HepG2 (cell line): Measurements from ENCODE around the gene MYL6. TPM values are rescaled to one million over a fixed set of nuclear protein-coding genes. Genes with fewer than 3 reads are reported as not detected.

Experiments used
- ATAC-seq: fragments of 200-7000 bp; cut with Tn5 transposase; 3 replicates; pipeline ENCODE4 v1.9.1; 2020; ENCODE audit warnings: mild to moderate bottlenecking, moderate library complexity
- BruUV-seq: library from RNA; stranded (reverse); fragments of 400-500 nt; replicated peaks from 2 replicates; lab custom pipeline; 2021; lab: Mats Ljungman, UMichigan
- CTCF ChIA-PET: fragments of 300-600 bp; formaldehyde crosslinking; extraction: SDS; loops from one replicate; lab custom pipeline; 2021; ENCODE audit warnings: low total read pairs, inconsistent platforms, low intra/inter-chr PET ratio; lab: Yijun Ruan, JAX
- POLR2A ChIA-PET: fragments of 350-600 bp; sonication (Branson Sonifier 250); formaldehyde crosslinking; loops from one replicate; lab custom pipeline; 2020; ENCODE audit warnings: antibody characterized with exemption, inconsistent platforms; lab: Yijun Ruan, JAX
- DNase-seq: peaks from one replicate; pipeline ENCODE4 v3.0.0-alpha.2; 2015; ENCODE audit warnings: low spot score
- FAIRE-seq: peaks from 3 replicates; lab custom pipeline; 2011; peaks lifted over from hg19 to GRCh38; lab: Jason Lieb, UNC
- H2AFZ ChIP-seq: one replicate; pipeline ENCODE4 v1.6.1; 2011; ENCODE audit warnings: low read length, inconsistent platforms
- H3K27ac ChIP-seq: fragments of 300-600 bp; 3 replicates; pipeline ENCODE4 v1.8.0; 2011; ENCODE audit warnings: mixed run types, mild to moderate bottlenecking, mixed read lengths, low read length, inconsistent platforms; ENCODE audit not compliant: insufficient read depth; ENCODE audit errors: extremely low read length
- H3K27me3 ChIP-seq, 2 experiments: fragments of 200-600 bp in 1 of 2; 2 replicates in 1 of 2; 3 replicates in 1 of 2; pipeline versions ENCODE4 v1.6.0 to v1.8.0; 2011; ENCODE audit warnings: low read length in 2 of 2, mild to moderate bottlenecking in 2 of 2, moderate library complexity in 2 of 2, inconsistent platforms in 1 of 2; ENCODE audit not compliant: insufficient read depth in 2 of 2, control insufficient read depth in 1 of 2
- H3K36me3 ChIP-seq, 2 experiments: fragments of 200-600 bp in 1 of 2; replicated peaks in 1 of 2; 2 replicates in 1 of 2; 3 replicates in 1 of 2; pipeline versions ENCODE4 v1.5.1 to v1.8.0; 2011; ENCODE audit warnings: low read length in 2 of 2, inconsistent platforms in 1 of 2; ENCODE audit not compliant: insufficient read depth in 2 of 2, control insufficient read depth in 1 of 2
- H3K4me1 ChIP-seq: 2 replicates; pipeline ENCODE4 v1.5.1; 2012; ENCODE audit warnings: low read length, inconsistent platforms; ENCODE audit not compliant: insufficient read depth
- H3K4me2 ChIP-seq: 2 replicates; pipeline ENCODE4 v1.6.0; 2011; ENCODE audit warnings: low read depth, low read length, inconsistent platforms
- H3K4me3 ChIP-seq, 3 experiments: fragments of 200-600 bp in 1 of 3; sonication (generic), shearing (Covaris generic) in 1 of 3; replicated peaks in 1 of 3; 2 replicates each; pipeline ENCODE4 v1.5.1; 2011 to 2016; ENCODE audit warnings: low read length in 3 of 3, inconsistent platforms in 2 of 3, low read depth in 2 of 3, mild to moderate bottlenecking in 2 of 3, control low read depth in 1 of 3, mixed read lengths in 1 of 3; ENCODE audit not compliant: insufficient read depth in 1 of 3
- H3K79me2 ChIP-seq: one replicate; pipeline ENCODE4 v1.6.1; 2011; ENCODE audit warnings: low read length, inconsistent platforms; ENCODE audit not compliant: insufficient read depth
- H3K9ac ChIP-seq: 2 replicates; pipeline ENCODE4 v1.6.0; 2011; ENCODE audit warnings: mild to moderate bottlenecking, low read depth, low read length, inconsistent platforms; ENCODE audit not compliant: insufficient read depth
- H3K9me3 ChIP-seq: 2 replicates; pipeline ENCODE4 v1.5.1; 2012; ENCODE audit warnings: mild to moderate bottlenecking, low read length
- H4K20me1 ChIP-seq: 2 replicates; pipeline ENCODE4 v1.6.0; 2011; ENCODE audit warnings: inconsistent platforms, mild to moderate bottlenecking, low read length, moderate library complexity; ENCODE audit not compliant: insufficient read depth
- CCAR2 ChIP-seq: fragments of 200-400 bp; formaldehyde crosslinking; optimal IDR thresholded peaks from 2 replicates; pipeline ENCODE3; 2018; ENCODE audit warnings: low read depth, mild to moderate bottlenecking, low read length, moderate library complexity
- DBP ChIP-seq: sonication (generic); formaldehyde crosslinking; IDR thresholded peaks from 2 replicates; pipeline ENCODE4 v1.4.0; 2020; ENCODE audit warnings: missing genetic modification reagents; ENCODE audit errors: not compliant biosample characterization
- DR1 ChIP-seq: sonication (generic); formaldehyde crosslinking; IDR thresholded peaks from 2 replicates; pipeline ENCODE4 v1.8.0; 2021; ENCODE audit warnings: mild to moderate bottlenecking, missing genetic modification reagents, inconsistent platforms
- HOXA5 ChIP-seq: sonication (generic); formaldehyde crosslinking; IDR thresholded peaks from 2 replicates; pipeline ENCODE4 v1.4.0; 2020; ENCODE audit warnings: missing genetic modification reagents
- LBX2 ChIP-seq: sonication (generic); formaldehyde crosslinking; IDR thresholded peaks from 2 replicates; pipeline ENCODE4 v1.5.0; 2020; ENCODE audit warnings: missing genetic modification reagents, mild to moderate bottlenecking, borderline replicate concordance
- NR2F2 ChIP-seq: IDR thresholded peaks from 2 replicates; pipeline ENCODE4 v1.6.1; 2012; ENCODE audit warnings: low read depth, inconsistent platforms, borderline replicate concordance
- POLR2AphosphoS5 ChIP-seq: IDR thresholded peaks from 2 replicates; pipeline ENCODE4 v1.6.1; 2012; ENCODE audit warnings: low read depth, low read length
- RAD21 ChIP-seq: fragments of 450-650 bp; formaldehyde crosslinking; IDR thresholded peaks from 2 replicates; pipeline ENCODE4 v1.5.0; 2020; ENCODE audit warnings: mild to moderate bottlenecking
- RBFOX2 ChIP-seq: fragments of 200-400 bp; formaldehyde crosslinking; IDR thresholded peaks from 2 replicates; pipeline ENCODE4 v1.6.1; 2017; ENCODE audit warnings: low read depth, mild to moderate bottlenecking, low read length
- SAFB2 ChIP-seq: sonication (generic); formaldehyde crosslinking; IDR thresholded peaks from 2 replicates; pipeline ENCODE4 v1.5.1; 2020; ENCODE audit warnings: missing genetic modification reagents, low read depth, mild to moderate bottlenecking, borderline replicate concordance
- SAP130 ChIP-seq: IDR thresholded peaks from 2 replicates; pipeline ENCODE4 v1.6.1; 2016; ENCODE audit warnings: low read depth
- SMC3 ChIP-seq: IDR thresholded peaks from 2 replicates; pipeline ENCODE4 v1.6.1; 2011; ENCODE audit warnings: low read length, improper control_type of control experiment
- TEAD3 ChIP-seq: optimal IDR thresholded peaks from 2 replicates; pipeline ENCODE3; 2016; ENCODE audit warnings: borderline replicate concordance
- TGIF2 ChIP-seq: IDR thresholded peaks from 2 replicates; pipeline ENCODE4 v1.6.1; 2016; ENCODE audit warnings: control low read depth, missing compliant biosample characterization
- YY1 ChIP-seq: IDR thresholded peaks from 2 replicates; pipeline ENCODE4 v1.6.1; 2011; ENCODE audit warnings: low read length, low read depth, moderate library complexity, mild to moderate bottlenecking; ENCODE audit not compliant: insufficient read depth, insufficient replicate concordance
- ZNF230 ChIP-seq: sonication (generic); formaldehyde crosslinking; IDR thresholded peaks from 2 replicates; pipeline ENCODE4 v1.4.0; 2020; ENCODE audit warnings: mild to moderate bottlenecking, missing genetic modification reagents
- ZNF510 ChIP-seq: sonication (generic); formaldehyde crosslinking; IDR thresholded peaks from 2 replicates; pipeline ENCODE4 v1.4.0; 2020; ENCODE audit warnings: low read depth, mild to moderate bottlenecking, missing genetic modification reagents
- ZNF644 ChIP-seq: IDR thresholded peaks from 2 replicates; pipeline ENCODE4 v1.6.1; 2016; ENCODE audit warnings: low read depth
- WGBS: methylation state at CpG from one replicate; pipeline ENCODE4 v1.1.6; 2017; ENCODE audit warnings: low lambda C conversion rate; 5-methylcytosine and 5-hydroxymethylcytosine counted together
- in situ Hi-C: cut with HindIII; loops from 2 replicates; pipeline ENCODE4 v1.10.0; 2017; ENCODE audit warnings: low pct_unique_long_range_greater_than_20kb; ENCODE audit not compliant: extremely low pct_ligation_motif_present
- intact Hi-C: fragments of 100-400 bp; cut with micrococcal nuclease; formaldehyde crosslinking; loops from one replicate; pipeline ENCODE4 v1.10.0; 2022; ENCODE audit not compliant: unreplicated experiment
- polyA plus RNA-seq, 8 experiments: library from polyadenylated mRNA; depleted of rRNA in 3 of 8; stranded (reverse) in 7 of 8; unstranded in 1 of 8; fragments of >200 nt; fragmentation: Illumina TruSeq in 4 of 8; extraction: Trizol in 4 of 8; gene quantifications; 2 replicates each; pipeline versions ENCODE4 v1.2.1 to v1.2.3, GENCODE V29; 2011 to 2016; ENCODE audit warnings: low read depth in 4 of 8, missing spikeins in 1 of 8, mixed read lengths in 1 of 8; ENCODE audit not compliant: insufficient read depth in 1 of 8
- total RNA-seq, 5 experiments: library from RNA; depleted of rRNA; stranded (reverse); fragments of >200 nt; fragmentation: Illumina TruSeq; extraction: Trizol; gene quantifications; 2 replicates each; pipeline ENCODE4 v1.2.3, GENCODE V29; 2016; ENCODE audit warnings: low read depth in 1 of 5

The MYL6 gene
- total and polyA plus RNA-seq, 2 of the 13 experiments (the other 11 are each of a cell fraction or from before 2014, with no cell fraction given), result 1,127 to 1,192 TPM

- intact Hi-C loops (loop anchor here (2.0 to 5.0 kb wide), 3 partner anchors 35 to 270 kb away; partner anchors contain the start of genes COQ10A and MYL6), in situ Hi-C loops (loop anchor here (5.0 to 10.0 kb wide), 2 partner anchors 65 to 272 kb away; partner anchors contain the start of genes ANKRD52 and SPRYD4)
- H3K9ac ChIP-seq, result no peak overlapping the region
- H3K27ac ChIP-seq, result no peak overlapping the region
- TF ChIP-seq SAFB2 (CRISPR knock-in tag) (no peak), POLR2AphosphoS5 (no peak), HOXA5 (CRISPR knock-in tag) (0 out of 2 replicates have a peak, but pooled peaks have one; percentile 41), DBP (CRISPR knock-in tag) (no peak), NR2F2 (no peak)
- no peak for DNase-seq
- ATAC-seq, result no peak
- H4K20me1 ChIP-seq, result no peaks in the 10 kb centered on the region
- no peak overlapping the region for H2AFZ ChIP-seq
- H3K4me1 ChIP-seq, result peaks cover 27% of the 10 kb centered on the region
- H3K27me3 ChIP-seq, result no peaks in the 10 kb centered on the region; a peak in 1 of 5 replicates
- H3K4me3 ChIP-seq, result no peak overlapping the region
- H3K4me2 ChIP-seq, result no peak overlapping the region
- no TSS peak for BruUV-seq
- no peaks in the 10 kb centered on the region for H3K36me3 ChIP-seq
- H3K79me2 ChIP-seq, result peaks cover 13% of the 10 kb centered on the region
- CTCF ChIA-PET, result interaction anchor here (0.7 to 1.0 kb wide), 3 partner anchors 29 to 65 kb away, joined by 3 to 6 read pairs (median 4); partner anchors contain the start of genes ANKRD52, NABP2 and RNF41
- FAIRE-seq, result no peak
- POLR2A ChIA-PET, result interaction anchor here (1.1 kb wide), 1 partner anchor 123 kb away, joined by 3 read pairs; the partner anchor contains the start of gene CNPY2
- no peaks in the 10 kb centered on the region for H3K9me3 ChIP-seq
Measured at GRCh38 chr12:56192582-56192981, 34.4 kb downstream of the MYL6 start.

- Histone ChIP-seq H2AFZ (no peak overlapping the region), H3K4me3 (no peak overlapping the region; a peak in 1 of 6 replicates), H3K9ac (no peak overlapping the region), H3K27ac (no peak overlapping the region), H3K9me3 (no peaks in the 10 kb centered on the region), H3K4me1 (peaks cover 22% of the 10 kb centered on the region), H3K4me2 (peak overlapping the region; percentile 19; the same call in 1 of the 2 replicates), H4K20me1 (no peaks in the 10 kb centered on the region), H3K36me3 (no peaks in the 10 kb centered on the region), H3K79me2 (peaks cover 8% of the 10 kb centered on the region), H3K27me3 (no peaks in the 10 kb centered on the region; a peak in 1 of 5 replicates)
- intact Hi-C loops (loop anchor here (1.0 to 5.0 kb wide), 5 partner anchors 31 to 269 kb away; partner anchors contain the start of genes ANKRD52, COQ10A, MYL6 and NABP2), in situ Hi-C loops (loop anchor here (5.0 to 10.0 kb wide), 2 partner anchors 64 to 272 kb away; partner anchors contain the start of genes ANKRD52 and SPRYD4)
- ChIA-PET CTCF (interaction anchor here (0.7 to 1.0 kb wide), 3 partner anchors 29 to 64 kb away, joined by 3 to 6 read pairs (median 4); partner anchors contain the start of genes ANKRD52, NABP2 and RNF41), POLR2A (interaction anchor here (0.9 kb wide), 1 partner anchor 28 kb away, joined by 3 read pairs; the partner anchor contains the start of gene RNF41)
- WGBS, result 6% methylated on average over 1 of the region's 1 CpG
- no TSS peak for BruUV-seq
- DNase-seq (peak; percentile 84), FAIRE-seq (peak; percentile 72), ATAC-seq (no peak)
- TF ChIP-seq TGIF2 (CRISPR knock-in tag) (0 out of 2 replicates have a peak, but pooled peaks have one; percentile 26), SAP130 (CRISPR knock-in tag) (0 out of 2 replicates have a peak, but pooled peaks have one; percentile 39), ZNF644 (CRISPR knock-in tag) (peak; percentile 96), SMC3 (peak; percentile 73), ZNF510 (CRISPR knock-in tag) (no peak), ZNF230 (CRISPR knock-in tag) (no peak), CCAR2 (no peak), RBFOX2 (no peak), RAD21 (peak; percentile 38), DR1 (CRISPR knock-in tag) (no peak), LBX2 (no peak), TEAD3 (no peak), YY1 (peak; percentile 88)
Measured at GRCh38 chr12:56193025-56193578, 34.9 kb downstream of the MYL6 start.
